Spleen (tissue), 3 donors: ENCODE measurements around the gene ROBO1.

Experiments used
- POLR2A ChIP-seq, 3 donors: fragments of 450-650 bp; IDR thresholded peaks; one replicate each; pipeline ENCODE4 v1.5.1; 2017; ENCODE audit warnings: antibody characterized with exemption in 3 of 3, mild to moderate bottlenecking in 1 of 3
- POLR2AphosphoS5 ChIP-seq, 3 donors: sonication (generic); formaldehyde crosslinking; IDR thresholded peaks; one replicate each; pipeline ENCODE4 v1.5.1; 2017; ENCODE audit warnings: antibody characterized with exemption in 3 of 3

DNA sequence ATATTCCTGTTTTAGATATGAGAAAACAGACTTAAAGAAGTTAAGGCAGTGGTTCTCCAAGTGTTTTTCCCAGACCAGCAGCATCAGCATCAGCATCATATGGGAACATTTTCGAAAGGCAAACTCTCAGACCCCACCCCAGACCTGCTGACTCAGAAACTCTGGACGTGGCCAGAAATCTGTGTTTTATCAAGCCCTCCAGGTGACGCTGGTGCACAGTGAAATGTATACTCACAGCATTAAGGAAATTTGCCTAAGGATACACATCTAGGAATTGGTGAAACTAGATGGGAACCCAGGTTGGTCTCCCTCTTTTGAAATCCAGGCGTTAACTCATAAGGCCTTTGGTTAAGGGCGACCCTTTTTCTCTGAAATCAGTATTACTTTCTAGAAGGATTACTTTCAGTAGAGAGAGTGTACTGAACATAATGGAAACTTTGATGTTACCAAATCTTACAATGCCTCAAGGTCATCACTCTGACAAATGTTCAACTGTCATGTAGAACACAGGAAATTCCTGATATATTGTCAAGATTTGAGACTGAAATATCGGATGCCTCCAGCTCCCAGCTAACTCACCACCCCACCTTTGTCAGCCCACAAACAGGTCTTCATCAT is 910.2 kb downstream of the ROBO1 start:
- no peak for TF ChIP-seq POLR2A (IDR thresholded peaks at IDR 0.05)
- TF ChIP-seq POLR2AphosphoS5 (IDR thresholded peaks at IDR 0.05): no peak
